Measurements from ENCODE around the gene TIMM17A.
A peak's percentile ranks its signal among the peaks of the same experiment; 100 is the strongest.
"Not testable (repeated sequence)": the region's sequence is repeated elsewhere in the genome, so short reads cannot be mapped to it uniquely, and the experiment has no call there.

The TIMM17A gene

DNA sequence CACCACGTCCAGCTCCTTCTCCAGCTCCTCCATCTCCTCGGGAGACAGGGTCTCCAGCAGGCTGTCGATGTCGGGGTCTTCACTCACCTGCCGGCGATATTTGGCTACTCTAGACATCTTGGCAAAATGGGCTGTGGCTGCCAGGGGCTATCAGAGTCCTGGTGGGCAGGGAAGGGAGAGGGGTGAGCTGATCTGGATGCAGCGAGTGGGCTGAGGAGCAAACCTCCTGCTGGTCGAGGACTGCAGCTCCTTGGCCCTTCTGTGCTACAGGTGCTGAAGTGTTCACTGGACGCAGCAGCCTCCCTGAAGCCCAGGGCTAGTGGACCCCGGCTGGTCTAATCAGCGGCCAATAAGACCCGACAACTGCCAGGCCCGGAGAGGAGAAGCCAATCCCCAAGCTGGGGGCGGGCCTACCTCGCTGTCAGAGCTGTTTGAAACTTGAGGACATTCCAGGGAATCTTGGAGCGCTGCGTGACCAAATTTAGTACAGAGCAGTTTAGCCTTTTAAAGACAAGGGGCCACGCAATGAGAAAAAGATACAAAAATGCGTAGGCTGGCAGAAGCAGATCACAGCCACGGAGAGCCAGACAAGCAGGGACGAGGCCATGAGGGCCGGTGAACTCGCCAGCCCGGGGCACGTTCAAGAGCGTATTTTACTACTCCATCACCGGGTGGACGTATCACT, 8.9 kb upstream of the TIMM17A start, which contains the start of gene LMOD1:
Gene LMOD1 (minus strand): TSS at position 325 of the 685 bp plus-strand sequence. CDS start 208 bp downstream, at position 117.
- peaks cover 9% of the 10 kb centered on the region for H3K4me1 Mint-ChIP-seq
- DNase-seq (ENCODE audit: low spot score in 2 of 2) (no peak), ATAC-seq (ENCODE audit: low read depth) (no peak)
- H3K27me3 Mint-ChIP-seq = peaks cover 22% of the 10 kb centered on the region
- H3K27ac Mint-ChIP-seq = no peak within 1 kb of the TSS
- H3K9me3 Mint-ChIP-seq = no peaks in the 10 kb centered on the region
- H3K4me3 Mint-ChIP-seq = peak within 1 kb of the TSS; percentile 75
- H3K36me3 Mint-ChIP-seq = no peaks in the 10 kb centered on the region

DNA sequence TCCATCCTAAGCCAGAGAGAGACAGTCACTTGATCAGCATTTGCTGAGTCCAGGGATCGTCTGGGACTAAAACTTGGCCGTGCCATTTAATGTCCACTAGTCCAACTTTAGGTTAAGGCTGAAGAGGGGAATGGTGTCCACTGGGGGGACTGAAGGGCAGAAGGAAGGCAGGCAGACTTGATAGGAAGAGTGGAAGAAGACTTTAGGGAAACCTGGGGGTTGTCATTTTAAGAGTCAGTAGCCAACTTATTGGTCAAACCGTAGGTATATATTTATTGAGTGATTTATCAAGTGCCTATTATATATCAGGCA, 7.7 kb upstream of the TIMM17A start:
- Mint-ChIP-seq H3K27me3 (peaks cover 22% of the 10 kb centered on the region), H3K27ac (no peak overlapping the region), H3K4me3 (no peak overlapping the region), H3K4me1 (peaks cover 9% of the 10 kb centered on the region), H3K9me3 (no peaks in the 10 kb centered on the region), H3K36me3 (no peaks in the 10 kb centered on the region)
- ATAC-seq (ENCODE audit: low read depth) (no peak), DNase-seq (ENCODE audit: low spot score in 2 of 2) (no peak)

DNA sequence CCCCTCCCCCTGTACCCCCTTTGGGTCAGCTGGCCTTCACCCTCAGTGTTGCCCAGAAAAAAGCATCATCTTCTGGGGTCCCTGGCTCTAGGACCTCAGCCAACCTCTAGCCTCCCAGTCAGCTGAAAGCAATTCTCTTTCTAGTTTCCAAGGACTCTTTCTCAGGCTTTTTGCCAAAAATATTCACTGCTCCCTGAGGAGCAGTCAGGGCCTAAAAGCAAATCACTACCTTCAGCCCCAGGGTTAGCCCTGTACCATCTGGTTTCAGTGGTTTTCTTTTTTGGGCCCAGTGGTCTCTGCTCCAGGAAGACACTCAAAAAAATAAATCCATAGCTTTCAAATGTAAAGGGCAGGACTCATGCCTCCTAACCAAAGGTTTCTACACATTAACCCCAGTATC, 5.8 kb upstream of the TIMM17A start:
- Mint-ChIP-seq H3K27ac (no peak overlapping the region), H3K4me1 (peaks cover 10% of the 10 kb centered on the region), H3K9me3 (no peaks in the 10 kb centered on the region), H3K36me3 (no peaks in the 10 kb centered on the region), H3K27me3 (peaks cover 17% of the 10 kb centered on the region), H3K4me3 (no peak overlapping the region)
- DNase-seq (ENCODE audit: low spot score in 2 of 2) (no peak), ATAC-seq (ENCODE audit: low read depth) (no peak)

DNA sequence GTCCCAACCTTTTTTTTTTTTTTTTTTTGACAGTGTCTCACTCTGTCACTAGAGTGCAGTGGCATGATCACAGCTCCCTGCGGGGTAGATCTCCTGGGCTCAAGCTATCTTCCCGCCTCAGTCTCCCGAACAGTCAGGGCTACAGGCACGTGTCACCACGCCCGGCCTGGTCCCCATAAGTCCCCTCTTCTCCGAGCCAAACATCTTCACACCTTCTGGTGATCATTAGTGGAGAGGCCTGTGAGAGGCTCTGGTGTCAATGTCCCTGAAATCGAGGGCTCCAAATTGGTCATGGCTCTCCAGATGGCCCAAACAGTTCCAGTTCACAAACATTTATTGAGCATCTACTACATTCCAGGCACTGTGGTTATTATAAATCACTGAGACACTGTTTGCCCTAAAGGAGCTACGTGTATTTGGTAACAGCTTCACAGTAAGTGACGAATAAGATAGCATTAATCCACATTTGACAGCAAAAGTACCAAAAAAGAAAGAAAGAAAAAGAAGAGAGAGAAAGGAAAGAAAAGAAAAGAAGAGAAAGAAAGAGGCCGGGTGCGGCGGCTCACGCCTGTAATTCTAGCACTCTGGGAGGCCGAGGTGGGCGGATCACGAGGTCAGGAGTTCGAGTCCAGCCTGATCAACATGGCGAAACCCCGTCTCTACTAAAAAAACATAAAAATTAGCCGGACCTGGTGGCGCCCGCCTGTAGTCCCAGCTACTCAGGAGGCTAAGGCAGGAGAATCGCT, 867 bp upstream of the TIMM17A start:
- Mint-ChIP-seq H3K9me3 (no peaks in the 10 kb centered on the region), H3K36me3 (peaks cover 7% of the 10 kb centered on the region), H3K27me3 (no peaks in the 10 kb centered on the region), H3K4me3 (peak overlapping the region; percentile 99), H3K27ac (peak overlapping the region; percentile 95), H3K4me1 (peaks cover 3% of the 10 kb centered on the region)
- DNase-seq (ENCODE audit: low spot score in 2 of 2) (no peak), ATAC-seq (ENCODE audit: low read depth) (no peak)

DNA sequence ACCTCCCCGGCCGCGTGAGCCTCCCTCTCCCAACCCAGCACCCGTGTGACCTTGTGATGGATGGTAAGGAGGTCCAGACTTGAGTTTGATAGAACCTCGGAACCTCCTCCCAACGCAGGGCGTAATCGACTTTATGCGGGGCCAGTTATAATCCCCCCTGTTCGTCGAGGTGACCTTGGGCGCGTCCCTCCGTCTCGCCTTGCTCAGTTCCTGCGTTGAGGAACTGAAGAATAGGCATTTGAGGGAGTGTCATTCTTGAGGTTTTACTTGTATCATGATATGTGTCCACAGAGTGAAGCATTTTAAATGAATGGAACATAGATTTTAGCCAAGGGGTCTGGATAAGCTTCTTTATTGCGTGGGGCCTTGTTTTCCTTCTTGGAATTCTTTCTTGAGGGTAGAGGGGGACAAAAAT, 433 bp downstream of the TIMM17A start:
- Mint-ChIP-seq H3K36me3 (peaks cover 9% of the 10 kb centered on the region), H3K4me1 (peaks cover 3% of the 10 kb centered on the region), H3K4me3 (peak overlapping the region; percentile 99), H3K9me3 (no peaks in the 10 kb centered on the region), H3K27me3 (no peaks in the 10 kb centered on the region), H3K27ac (peak overlapping the region; percentile 95)
- ATAC-seq (ENCODE audit: low read depth) = peak; percentile 47
- DNase-seq (ENCODE audit: low spot score in 2 of 2) = no peak

DNA sequence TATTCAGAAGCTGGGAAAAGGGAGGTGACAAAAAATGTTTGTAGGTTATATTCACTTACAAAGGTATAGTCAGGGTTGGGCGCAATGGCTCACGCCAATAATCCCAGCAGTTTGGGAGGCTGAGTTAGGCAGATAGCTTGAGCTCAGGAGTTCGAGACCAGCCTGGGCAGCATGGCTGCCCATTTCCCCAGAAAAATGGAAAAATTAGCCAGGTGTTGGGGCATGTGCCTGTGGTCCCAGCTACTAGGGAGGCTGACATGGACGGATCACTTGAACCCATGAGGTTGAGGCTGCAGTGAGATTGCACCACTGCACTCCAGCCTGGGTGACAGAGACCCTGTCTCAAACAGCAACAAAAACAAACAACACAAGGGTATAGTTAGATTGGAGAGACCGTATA, 3.0 kb downstream of the TIMM17A start:
- H3K27ac Mint-ChIP-seq = no peak overlapping the region
- H3K36me3 Mint-ChIP-seq = peaks cover 19% of the 10 kb centered on the region
- H3K9me3 Mint-ChIP-seq = no peaks in the 10 kb centered on the region
- H3K4me1 Mint-ChIP-seq = peaks cover 3% of the 10 kb centered on the region
- no peak overlapping the region for H3K4me3 Mint-ChIP-seq
- DNase-seq (ENCODE audit: low spot score in 2 of 2) = no peak
- no peak for ATAC-seq (ENCODE audit: low read depth)
- no peaks in the 10 kb centered on the region for H3K27me3 Mint-ChIP-seq

DNA sequence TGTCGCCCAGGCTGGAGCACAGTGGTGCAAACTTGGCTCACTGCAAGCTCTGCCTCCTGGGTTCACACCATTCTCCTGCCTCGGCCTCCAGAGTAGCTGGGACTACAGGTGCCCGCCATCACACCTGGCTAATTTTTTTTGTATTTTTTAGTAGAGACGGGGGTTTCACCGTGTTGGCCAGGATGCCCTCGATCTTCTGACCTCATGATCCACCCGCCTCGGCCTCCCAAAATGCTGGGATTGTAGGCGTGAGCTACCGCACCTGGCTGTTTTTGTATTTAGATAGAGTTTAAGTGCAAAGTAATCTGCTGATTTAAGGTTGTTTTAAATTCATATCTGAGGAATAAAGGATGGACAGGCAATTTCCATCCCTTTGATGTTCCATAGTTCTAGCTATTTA, 7.1 kb downstream of the TIMM17A start:
- not testable (repeated sequence) for DNase-seq (ENCODE audit: low spot score in 2 of 2); H3K9me3 Mint-ChIP-seq; H3K27me3 Mint-ChIP-seq; H3K4me1 Mint-ChIP-seq; H3K4me3 Mint-ChIP-seq; ATAC-seq (ENCODE audit: low read depth); H3K27ac Mint-ChIP-seq
- H3K36me3 Mint-ChIP-seq = peaks cover 23% of the 10 kb centered on the region

DNA sequence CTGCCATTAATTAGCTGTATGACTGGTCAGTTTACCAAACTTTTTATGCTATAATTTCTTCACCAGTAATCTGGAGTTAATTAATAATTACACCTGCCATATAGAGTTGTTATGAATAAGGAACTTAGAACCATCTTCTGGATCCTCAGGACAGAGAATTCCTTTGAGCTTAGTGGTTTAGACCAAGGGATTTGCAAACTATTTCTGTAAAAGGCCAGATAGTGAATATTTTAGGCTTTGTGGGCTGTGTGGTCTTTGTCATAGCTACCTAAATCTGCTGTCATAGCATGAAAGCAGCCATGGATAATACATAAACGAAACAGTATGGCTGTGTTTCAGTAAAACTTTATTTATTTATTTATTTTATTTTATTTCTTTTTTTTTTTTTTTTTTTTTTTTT, 9.0 kb downstream of the TIMM17A start:
- Mint-ChIP-seq H3K27ac (no peak overlapping the region), H3K4me1 (no peaks in the 10 kb centered on the region), H3K9me3 (no peaks in the 10 kb centered on the region), H3K4me3 (no peak overlapping the region), H3K27me3 (no peaks in the 10 kb centered on the region), H3K36me3 (peaks cover 19% of the 10 kb centered on the region)
- no peak for DNase-seq (ENCODE audit: low spot score in 2 of 2)
- ATAC-seq (ENCODE audit: low read depth) = no peak

DNA sequence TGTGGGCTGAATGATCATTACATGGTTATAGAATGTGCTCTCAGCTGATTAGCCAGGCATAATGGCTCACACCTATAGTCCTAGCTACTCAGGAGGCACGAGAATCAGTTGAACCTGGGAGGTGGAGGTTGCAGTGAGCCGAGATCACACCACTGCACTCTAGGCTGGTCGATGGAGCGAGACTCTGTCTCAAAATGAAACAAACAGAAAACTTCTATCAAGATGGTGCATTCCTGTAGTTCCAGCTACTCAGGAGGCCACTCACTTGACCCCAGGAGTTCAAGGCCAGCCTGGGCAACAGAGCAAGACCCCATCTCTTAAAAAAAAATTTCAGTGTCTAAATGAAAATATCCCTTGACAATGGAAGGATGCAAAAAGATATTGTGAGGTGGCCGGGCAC, 10.9 kb downstream of the TIMM17A start:
- H3K4me1 Mint-ChIP-seq = no peaks in the 10 kb centered on the region
- no peak overlapping the region for H3K4me3 Mint-ChIP-seq
- DNase-seq (ENCODE audit: low spot score in 2 of 2) (no peak), ATAC-seq (ENCODE audit: low read depth) (no peak)
- peaks cover 17% of the 10 kb centered on the region for H3K36me3 Mint-ChIP-seq
- H3K27ac Mint-ChIP-seq = no peak overlapping the region
- no peaks in the 10 kb centered on the region for H3K9me3 Mint-ChIP-seq
- H3K27me3 Mint-ChIP-seq = no peaks in the 10 kb centered on the region

DNA sequence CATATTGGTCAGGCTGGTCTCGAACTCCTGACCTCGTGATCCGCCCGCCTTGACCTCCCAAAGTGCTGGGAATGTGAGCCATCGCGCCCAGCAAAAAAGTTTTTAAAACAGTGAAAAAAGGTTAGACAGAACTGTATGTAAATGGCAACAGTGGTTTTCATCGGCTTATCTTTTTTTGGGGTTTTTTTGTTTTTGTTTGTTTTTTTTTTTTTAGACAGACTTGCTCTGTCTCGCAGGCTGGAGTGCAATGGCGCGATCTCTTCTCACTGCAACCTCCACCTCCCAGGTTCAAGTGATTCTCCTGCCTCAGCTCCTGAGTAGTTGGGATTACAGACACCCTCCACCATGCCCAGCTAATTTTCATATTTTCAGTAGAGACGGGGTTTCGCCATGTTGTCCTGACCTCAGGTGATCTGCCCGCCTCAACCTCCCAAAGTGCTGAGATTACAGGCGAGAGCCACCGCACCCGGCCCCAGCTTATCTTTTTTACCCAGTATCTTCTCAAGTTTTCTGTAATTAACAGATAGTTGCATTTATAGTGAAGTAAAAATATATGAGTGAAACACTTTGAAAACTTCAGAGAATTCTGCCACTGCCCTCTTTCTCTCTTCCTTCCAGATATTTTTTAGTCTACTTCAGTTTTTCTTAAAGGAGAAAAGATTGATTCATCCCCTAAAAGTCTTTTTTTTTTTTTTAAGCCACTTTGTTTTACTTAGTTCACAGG, 13.1 kb downstream of the TIMM17A start:
- Mint-ChIP-seq H3K4me1 (peaks cover 5% of the 10 kb centered on the region), H3K4me3 (no peak overlapping the region), H3K27me3 (no peaks in the 10 kb centered on the region), H3K36me3 (peaks cover 7% of the 10 kb centered on the region), H3K9me3 (no peaks in the 10 kb centered on the region), H3K27ac (no peak overlapping the region)
- ATAC-seq (ENCODE audit: low read depth) = no peak
- DNase-seq (ENCODE audit: low spot score in 2 of 2) = no peak

GRCh38 chr1:201970334-201971159, 15.2 kb downstream of the TIMM17A start:
- ATAC-seq (ENCODE audit: low read depth) (no peak), DNase-seq (ENCODE audit: low spot score in 2 of 2) (no peak)
- Mint-ChIP-seq H3K27me3 (no peaks in the 10 kb centered on the region), H3K27ac (no peak overlapping the region), H3K36me3 (peaks cover 5% of the 10 kb centered on the region), H3K4me3 (no peak overlapping the region), H3K4me1 (peaks cover 5% of the 10 kb centered on the region), H3K9me3 (no peaks in the 10 kb centered on the region)

DNA sequence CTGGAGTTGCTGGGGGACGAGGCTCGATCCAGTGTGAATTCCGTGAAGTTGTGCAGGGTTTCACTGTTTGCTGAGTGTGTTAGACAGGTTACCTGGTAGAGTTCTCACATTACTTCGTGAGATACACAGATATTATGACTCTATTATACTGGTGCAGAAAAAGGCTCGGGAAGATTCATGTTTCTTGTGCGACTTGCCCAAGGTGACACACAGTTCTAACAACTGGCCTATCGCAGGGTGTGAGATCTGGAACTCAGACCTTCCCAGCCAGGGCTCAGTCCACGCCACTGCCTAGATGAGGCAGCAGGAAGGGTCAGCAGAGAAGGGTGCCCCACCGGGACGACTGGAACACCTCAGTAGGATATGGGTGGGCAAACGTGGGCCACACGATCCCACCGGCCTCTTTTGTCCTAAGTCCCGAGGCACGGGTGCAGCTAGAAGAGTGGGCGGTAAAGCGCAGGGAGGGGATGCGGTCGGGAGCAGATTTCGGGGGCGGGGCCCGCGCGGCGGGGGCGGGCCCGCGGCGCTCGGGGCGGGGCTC, 26.8 kb downstream of the TIMM17A start:
- no peaks in the 10 kb centered on the region for H3K9me3 Mint-ChIP-seq
- peak overlapping the region; percentile 89 for H3K27ac Mint-ChIP-seq
- H3K27me3 Mint-ChIP-seq = peaks cover 3% of the 10 kb centered on the region
- peaks cover 19% of the 10 kb centered on the region for H3K4me1 Mint-ChIP-seq
- ATAC-seq (ENCODE audit: low read depth) = peak; percentile 78
- DNase-seq (ENCODE audit: low spot score in 2 of 2) = peak in 1 of 2 donors; percentile 44
- H3K4me3 Mint-ChIP-seq = peak overlapping the region; percentile 96
- H3K36me3 Mint-ChIP-seq = peaks cover 2% of the 10 kb centered on the region

- peak within 1 kb of the TSS; percentile 96 for H3K4me3 Mint-ChIP-seq
- H3K27me3 Mint-ChIP-seq = peaks cover 3% of the 10 kb centered on the region
- no peaks in the 10 kb centered on the region for H3K9me3 Mint-ChIP-seq
- ATAC-seq (ENCODE audit: low read depth) (peak; percentile 72), DNase-seq (ENCODE audit: low spot score in 2 of 2) (peak; percentile 32 to 62)
- H3K27ac Mint-ChIP-seq = peak within 1 kb of the TSS; percentile 89
- peaks cover 19% of the 10 kb centered on the region for H3K4me1 Mint-ChIP-seq
- peaks cover 2% of the 10 kb centered on the region for H3K36me3 Mint-ChIP-seq
Observed at GRCh38 chr1:201982623-201983379, 27.5 kb downstream of the TIMM17A start, which contains the start of gene RNPEP. Gene RNPEP, plus strand, starts transcription at chr1:201982648. Its CDS starts 19 bp downstream, at chr1:201982667.
